Erythroblast (primary cell): ENCODE results near the gene IQGAP3.

Experiments used
- GATA1 ChIP-seq: IDR thresholded peaks from 2 replicates; pipeline ENCODE4 v1.6.1; 2011; ENCODE audit warnings: low read depth, mild to moderate bottlenecking, control low read depth, low read length, moderate library complexity
- POLR2A ChIP-seq: IDR thresholded peaks from 2 replicates; pipeline ENCODE4 v1.6.1; 2011; ENCODE audit warnings: mild to moderate bottlenecking, low read length

DNA sequence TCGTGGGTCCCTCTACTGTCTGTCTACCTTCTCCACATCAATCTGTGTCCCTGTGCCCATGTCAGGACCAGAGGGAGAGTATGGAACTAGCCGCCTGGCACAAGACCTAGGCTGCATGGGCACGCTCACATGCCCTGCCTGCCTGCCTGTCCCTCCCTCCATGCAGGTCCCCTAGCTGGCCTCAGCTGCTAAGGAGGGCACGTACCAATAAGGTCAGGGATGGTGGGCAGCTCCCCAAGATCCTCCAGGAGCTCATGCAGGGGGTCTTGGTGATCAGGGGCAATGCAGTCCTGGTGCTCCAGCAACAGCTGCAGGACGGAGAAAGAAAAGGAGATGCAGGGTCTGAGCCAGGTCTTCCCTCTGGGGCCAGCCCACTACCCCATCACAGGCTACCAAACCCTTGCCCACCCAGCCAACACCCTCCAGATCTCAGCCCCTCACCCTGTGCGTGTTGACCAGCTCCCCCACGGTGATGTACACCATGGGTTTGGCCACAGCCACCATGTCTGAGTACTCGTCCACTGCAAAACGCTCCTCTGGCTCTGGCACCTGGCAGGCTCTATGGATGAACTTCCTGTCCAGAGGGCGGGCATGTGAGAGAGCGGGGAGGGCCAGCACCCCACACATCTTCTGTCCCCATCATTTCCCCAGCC, 38.7 kb downstream of the IQGAP3 start:
- TF ChIP-seq POLR2A (no peak), GATA1 (no peak)
